T-helper 1 cell (primary cell): ENCODE results near the gene TXN.
"Not testable (repeated sequence)": the region's sequence is repeated elsewhere in the genome, so short reads cannot be mapped to it uniquely, and the experiment has no call there.

Experiments
- DNase-seq, 5 donors: peaks; one replicate each; pipeline ENCODE4 v3.0.0-alpha.2; 2012 to 2020

The TXN gene

GRCh38 chr9:110207071-110207641 is 49.2 kb downstream of the TXN start:
- no peak for DNase-seq

DNA sequence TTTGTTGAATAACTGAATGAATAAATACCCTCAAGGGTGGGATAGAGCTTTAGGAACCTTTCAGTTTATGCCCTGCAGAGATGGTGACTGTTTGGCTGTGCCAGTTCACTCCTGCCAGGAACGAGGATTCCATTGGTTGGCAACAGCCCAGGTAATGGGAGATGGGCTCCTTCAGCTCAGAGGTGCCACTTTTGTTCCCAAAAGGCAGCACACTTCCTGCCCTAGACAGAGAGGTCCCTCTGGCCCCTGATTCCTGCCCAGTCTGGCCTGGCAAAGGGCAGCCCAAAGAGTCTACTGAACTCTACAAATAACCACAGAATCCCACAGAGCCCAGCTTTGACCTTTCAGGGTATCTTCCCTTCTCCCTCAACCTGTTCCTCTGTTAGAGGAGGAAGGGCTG is 49.9 kb downstream of the TXN start:
- DNase-seq: no peak

- DNase-seq: not testable (repeated sequence)
Measured at GRCh38 chr9:110205612-110206011, 50.7 kb downstream of the TXN start.

DNA sequence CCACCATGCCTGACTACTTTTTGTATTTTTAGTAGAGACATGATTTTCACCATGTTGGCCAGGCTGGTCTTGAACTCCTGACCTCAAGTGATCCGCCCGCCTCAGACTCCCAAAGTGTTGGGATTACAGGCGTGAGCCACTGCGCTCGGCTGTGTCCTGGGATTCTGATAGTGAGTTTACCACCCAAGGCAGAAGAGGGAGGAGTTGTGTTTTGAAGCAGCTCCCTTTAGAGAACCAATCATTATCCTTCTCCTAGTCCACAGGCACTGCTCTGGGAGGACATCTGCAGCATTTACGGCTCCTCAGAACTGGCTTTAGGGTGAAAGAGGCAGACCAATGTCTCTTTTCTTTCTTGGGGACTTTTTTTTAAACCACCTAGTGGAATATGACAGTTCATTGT is 54.1 kb downstream of the TXN start:
- no peak for DNase-seq

- DNase-seq: no peak
Measured at GRCh38 chr9:110199643-110200042, 56.7 kb downstream of the TXN start.

GRCh38 chr9:110198357-110198756 is 58.0 kb downstream of the TXN start:
- DNase-seq: no peak

- no peak for DNase-seq
Measured at GRCh38 chr9:110197330-110198187, 58.7 kb downstream of the TXN start.

DNA sequence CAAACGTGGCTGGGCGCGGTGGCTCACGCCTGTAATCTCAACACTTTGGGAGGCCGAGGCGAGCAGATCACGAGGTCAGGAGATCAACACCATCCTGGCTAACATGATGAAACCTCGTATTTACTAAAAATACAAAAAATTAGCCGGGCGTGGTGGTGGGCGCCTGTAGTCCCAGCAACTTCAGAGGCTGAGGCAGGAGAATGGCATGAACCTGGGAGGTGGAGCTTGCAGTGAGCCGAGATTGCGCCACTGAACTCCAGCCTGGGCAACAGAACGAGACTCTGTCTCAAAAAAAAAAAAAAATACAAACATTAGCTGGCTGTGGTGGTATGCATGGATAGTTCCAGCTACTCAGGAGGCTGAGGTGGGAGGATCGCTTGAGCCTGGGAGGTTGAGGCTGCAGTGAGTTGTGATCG is 60.2 kb downstream of the TXN start:
- DNase-seq: not testable (repeated sequence)
